ENCODE data around the gene BPTF. TPM values are rescaled to one million over a fixed set of nuclear protein-coding genes. Genes with fewer than 3 reads are reported as not detected.
A peak's percentile ranks its signal among the peaks of the same experiment; 100 is the strongest.
"Not testable (repeated sequence)": the region's sequence is repeated elsewhere in the genome, so short reads cannot be mapped to it uniquely, and the experiment has no call there.

Gene BPTF
- total RNA-seq, 1 donor, result 90.0 TPM

DNA sequence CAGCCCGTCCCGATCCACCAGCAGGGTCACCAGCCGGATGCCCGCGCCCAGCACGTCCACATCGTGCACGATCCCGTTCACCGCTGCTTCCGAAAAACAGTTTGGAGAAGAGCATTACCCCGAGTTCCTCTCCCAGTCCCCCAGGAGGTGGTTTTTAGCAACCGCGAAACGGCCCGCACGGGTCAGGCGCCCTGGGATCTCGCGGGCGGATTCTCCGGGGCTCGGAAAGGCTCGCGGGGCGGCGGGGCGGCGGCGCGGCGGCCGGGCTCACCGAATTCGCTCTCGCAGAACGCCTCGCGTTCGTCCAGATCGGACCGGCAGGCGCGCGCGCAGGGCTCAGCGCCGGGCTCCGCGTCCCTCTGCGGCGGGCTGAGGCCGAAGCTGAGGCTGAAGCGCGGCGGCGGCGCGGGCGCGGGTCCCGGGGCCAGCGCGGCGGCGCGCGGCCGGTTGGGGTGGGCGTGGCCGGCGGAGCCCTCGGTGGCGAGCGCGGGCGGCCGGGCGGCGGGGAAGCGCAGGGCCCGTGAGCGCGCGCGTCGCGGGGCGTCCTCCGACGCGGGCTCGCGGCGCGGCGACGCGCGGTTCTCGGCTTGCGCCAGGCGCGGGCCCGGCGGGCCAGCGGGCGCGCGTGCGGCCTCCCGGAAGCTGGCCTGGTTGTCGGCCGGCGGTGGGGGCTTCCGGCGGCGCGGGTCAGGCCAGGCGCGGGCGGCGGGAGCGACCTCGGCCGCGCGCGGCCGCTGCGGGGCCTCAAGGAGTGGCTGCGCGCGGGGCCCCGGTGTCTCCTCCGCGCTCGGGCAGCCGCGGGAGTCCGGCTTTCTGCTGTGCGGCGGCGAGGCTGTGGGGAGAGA is 168.1 kb downstream of the BPTF start:
- Histone ChIP-seq H3K27me3 (ENCODE audit: insufficient read depth, low read length) (peaks cover 7% of the 10 kb centered on the region), H3K4me1 (ENCODE audit: insufficient read depth, low read length) (peaks cover 41% of the 10 kb centered on the region), H3K4me3 (ENCODE audit: low read length) (peak overlapping the region; percentile 65), H3K9me3 (ENCODE audit: low read depth, low read length) (no peaks in the 10 kb centered on the region)

DNA sequence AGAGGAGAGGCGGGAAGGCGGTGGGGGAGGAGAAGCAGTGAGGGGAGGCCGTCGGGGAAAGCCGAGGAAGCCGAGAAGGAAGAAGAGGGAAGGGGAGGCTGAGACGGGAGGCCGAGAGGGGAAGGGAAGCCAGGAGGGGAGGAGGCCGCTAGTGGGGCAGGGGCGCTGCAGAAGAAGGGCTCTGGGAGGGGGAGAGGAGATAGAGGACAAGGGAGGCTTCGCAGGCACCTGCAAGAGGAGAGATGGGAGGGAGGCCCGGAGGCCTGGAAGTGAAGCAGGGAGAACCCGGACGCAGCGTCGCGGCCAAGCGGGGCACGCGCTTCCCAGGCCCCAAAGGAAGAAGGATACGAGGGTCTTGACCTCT is 168.7 kb downstream of the BPTF start:
- Histone ChIP-seq H3K4me3 (ENCODE audit: low read length) (peak overlapping the region; percentile 54), H3K27me3 (ENCODE audit: insufficient read depth, low read length) (peaks cover 7% of the 10 kb centered on the region), H3K4me1 (ENCODE audit: insufficient read depth, low read length) (peaks cover 41% of the 10 kb centered on the region)

DNA sequence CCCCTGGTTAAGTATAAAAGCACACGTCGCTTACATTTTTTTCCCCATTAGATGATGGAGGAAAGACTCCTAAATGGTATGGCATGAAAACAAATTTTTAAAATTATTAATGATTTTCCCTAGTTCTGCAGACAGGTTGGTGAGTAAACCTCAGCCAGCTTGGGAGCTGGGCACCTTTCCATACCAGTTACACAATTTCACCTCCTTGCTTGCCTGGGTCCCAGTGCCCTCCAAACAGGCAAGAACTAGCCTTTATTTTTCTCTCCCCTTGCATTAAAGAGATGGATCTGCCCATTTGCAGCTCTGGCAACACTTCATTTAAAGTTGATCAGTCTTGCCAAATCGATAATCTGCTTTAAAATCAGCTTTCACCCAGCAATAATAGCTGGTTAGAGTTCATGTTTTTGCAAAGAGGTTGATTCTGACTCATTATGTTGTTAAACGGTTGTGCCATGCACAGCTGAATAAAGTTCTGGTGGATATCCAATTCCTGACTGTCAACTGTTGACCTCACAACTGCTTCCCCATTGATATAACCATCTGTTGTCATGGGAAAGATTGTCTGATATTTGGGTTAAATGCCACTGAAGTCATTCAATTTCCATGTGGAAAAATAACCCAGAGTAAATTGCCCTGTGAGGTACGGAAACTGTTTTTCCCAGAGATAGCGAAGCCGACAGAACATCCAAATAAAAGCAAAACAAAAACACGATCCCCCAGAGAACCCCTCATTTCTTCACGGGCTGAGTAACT is 169.7 kb downstream of the BPTF start:
- no peaks in the 10 kb centered on the region for H3K9me3 ChIP-seq (ENCODE audit: low read depth, low read length)
- H3K27me3 ChIP-seq (ENCODE audit: insufficient read depth, low read length), result peaks cover 7% of the 10 kb centered on the region
- H3K4me1 ChIP-seq (ENCODE audit: insufficient read depth, low read length), result peaks cover 41% of the 10 kb centered on the region
- peak overlapping the region; percentile 34 for H3K4me3 ChIP-seq (ENCODE audit: low read length)

More for the DNA sequence above, 168.7 kb downstream of the BPTF start:
- no peaks in the 10 kb centered on the region for H3K9me3 ChIP-seq (ENCODE audit: low read depth, low read length)

DNA sequence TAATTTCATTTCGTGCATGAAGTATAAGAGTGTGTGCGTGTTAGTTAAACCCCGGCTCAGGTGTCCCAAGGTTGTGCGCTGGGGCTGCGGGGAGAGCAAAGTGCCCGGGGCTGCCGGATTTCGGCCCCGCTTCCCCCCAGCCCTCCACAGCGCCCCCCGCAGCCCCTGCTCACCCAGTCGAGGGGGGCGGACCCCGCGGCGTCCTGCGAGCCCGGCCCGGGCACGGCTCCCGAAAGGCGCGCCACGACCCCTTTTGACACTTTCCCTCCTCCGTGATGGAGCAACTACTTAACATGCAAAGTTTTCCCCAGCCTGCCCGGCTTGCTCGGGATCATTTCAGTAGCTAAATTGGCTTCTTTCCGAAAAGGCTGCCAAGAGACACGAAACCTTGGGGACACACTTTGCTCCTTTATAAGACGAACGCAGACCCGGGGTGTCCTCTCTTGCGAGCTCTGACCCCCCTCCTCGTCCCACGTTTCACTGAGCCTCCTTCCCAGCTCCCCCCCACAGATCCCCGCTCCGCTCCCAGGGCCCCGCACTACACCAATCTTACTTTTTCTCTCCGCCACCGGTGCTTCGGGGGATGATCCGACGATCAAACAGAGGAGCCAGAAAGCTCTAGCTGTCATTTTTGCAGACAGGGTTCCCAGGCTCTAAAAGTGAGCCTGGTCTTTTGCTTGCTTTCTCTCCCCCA is 170.4 kb downstream of the BPTF start:
- H3K4me3 ChIP-seq (ENCODE audit: low read length), result peak overlapping the region; percentile 34
- H3K4me1 ChIP-seq (ENCODE audit: insufficient read depth, low read length), result peaks cover 41% of the 10 kb centered on the region
- H3K27me3 ChIP-seq (ENCODE audit: insufficient read depth, low read length), result peaks cover 7% of the 10 kb centered on the region
- no peaks in the 10 kb centered on the region for H3K9me3 ChIP-seq (ENCODE audit: low read depth, low read length)

DNA sequence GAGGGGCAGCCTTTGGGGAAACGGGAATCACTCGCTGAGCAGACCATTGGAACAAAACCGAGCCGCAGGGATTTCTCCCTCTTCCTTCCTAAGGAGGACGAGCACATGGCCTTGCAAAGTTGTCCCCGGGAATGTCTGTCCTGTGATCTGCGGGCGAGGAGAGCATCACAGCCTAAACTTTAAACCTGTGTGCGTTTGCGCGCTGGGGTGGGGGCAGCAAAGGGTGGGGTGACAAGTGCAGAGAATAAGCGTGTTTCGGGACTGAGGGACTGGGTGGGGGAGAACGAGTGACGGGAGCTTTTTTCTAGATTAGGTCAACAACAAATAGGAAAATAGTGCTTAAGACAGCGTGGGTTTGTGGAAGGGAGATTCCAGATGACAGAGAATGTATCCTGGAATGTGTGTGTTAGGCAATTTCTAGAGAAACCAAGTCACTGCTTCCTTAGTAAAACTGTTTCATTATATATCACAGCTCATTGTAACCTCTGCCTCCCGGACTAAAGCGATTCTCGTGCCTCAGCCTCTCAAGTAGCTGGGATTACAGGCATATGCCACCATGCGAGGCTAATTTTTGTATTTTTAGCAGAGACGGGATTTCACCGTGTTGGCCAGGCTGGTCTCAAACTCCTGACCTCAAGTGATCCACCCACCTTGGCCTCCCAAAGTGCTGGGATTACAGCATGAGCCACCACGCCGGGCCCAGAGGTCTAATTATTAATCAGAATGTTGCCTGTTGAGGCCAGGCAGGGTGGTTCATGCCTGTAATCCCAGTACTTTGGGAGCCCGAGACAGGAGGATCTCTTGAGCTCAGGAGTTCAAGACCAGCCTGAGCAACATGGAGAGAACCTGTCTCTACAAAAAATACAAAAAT is 171.2 kb downstream of the BPTF start, which contains the start of gene C17orf58:
Gene C17orf58, minus strand, starts transcription at position 169 of the 871 bp plus-strand sequence. CDS start 271 bp downstream, outside the sequence.
- H3K9me3 ChIP-seq (ENCODE audit: low read depth, low read length); H3K27me3 ChIP-seq (ENCODE audit: insufficient read depth, low read length): not testable (repeated sequence)
- H3K4me1 ChIP-seq (ENCODE audit: insufficient read depth, low read length), result peaks cover 41% of the 10 kb centered on the region
- peak within 1 kb of the TSS; percentile 34 for H3K4me3 ChIP-seq (ENCODE audit: low read length)

DNA sequence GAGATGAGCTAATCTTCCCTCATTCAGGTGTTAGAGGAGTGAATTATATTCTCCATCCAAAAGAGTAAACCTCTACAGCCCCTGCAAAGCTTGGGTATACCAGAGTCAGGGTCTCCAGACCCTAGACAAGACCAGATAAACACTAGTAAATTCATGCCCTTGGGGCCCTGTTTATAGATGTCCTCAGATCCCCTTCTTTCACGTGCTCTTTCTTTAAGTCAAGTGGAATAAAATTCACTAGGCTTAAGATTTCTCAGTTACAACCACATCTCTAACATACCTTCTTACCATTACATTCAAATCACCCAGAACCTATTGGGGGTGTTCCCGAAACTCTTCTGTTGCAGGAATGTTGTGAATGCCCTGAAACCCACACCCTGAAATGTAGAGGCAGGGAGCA is 173.2 kb downstream of the BPTF start:
- Histone ChIP-seq H3K27me3 (ENCODE audit: insufficient read depth, low read length) (peaks cover 7% of the 10 kb centered on the region), H3K9me3 (ENCODE audit: low read depth, low read length) (no peaks in the 10 kb centered on the region), H3K4me1 (ENCODE audit: insufficient read depth, low read length) (peaks cover 30% of the 10 kb centered on the region), H3K4me3 (ENCODE audit: low read length) (no peak overlapping the region)

DNA sequence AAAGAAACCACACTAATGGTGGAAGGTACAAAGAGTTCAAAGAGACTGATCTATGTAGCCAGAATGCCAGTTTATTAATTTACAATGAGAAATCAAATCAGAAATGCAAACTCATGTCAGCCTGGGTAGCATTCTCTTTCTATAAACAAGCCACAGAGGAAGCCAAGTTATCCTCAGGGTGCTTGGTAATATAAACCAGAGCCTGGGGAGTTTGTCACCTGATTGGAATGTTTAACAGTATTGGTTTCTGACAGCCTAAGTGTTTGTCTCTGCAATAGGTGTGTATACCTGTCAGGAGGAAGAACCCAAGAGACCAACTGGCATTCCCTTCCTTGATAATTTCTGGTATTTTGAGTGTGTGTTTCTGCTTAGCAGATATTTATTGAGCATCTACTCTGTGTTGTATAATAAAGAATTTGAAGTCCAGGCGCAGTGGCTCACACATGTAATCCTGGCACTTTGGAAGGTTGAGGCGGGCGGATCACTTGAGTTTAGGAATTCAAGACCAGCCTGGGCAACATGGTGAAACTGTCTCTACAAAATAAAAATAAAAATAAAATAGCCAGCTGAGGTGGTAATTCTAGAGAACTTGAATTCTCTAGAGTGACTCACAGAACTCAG is 174.1 kb downstream of the BPTF start:
- Histone ChIP-seq H3K4me3 (ENCODE audit: low read length) (no peak overlapping the region), H3K4me1 (ENCODE audit: insufficient read depth, low read length) (peaks cover 25% of the 10 kb centered on the region), H3K9me3 (ENCODE audit: low read depth, low read length) (no peaks in the 10 kb centered on the region), H3K27me3 (ENCODE audit: insufficient read depth, low read length) (peaks cover 7% of the 10 kb centered on the region)

DNA sequence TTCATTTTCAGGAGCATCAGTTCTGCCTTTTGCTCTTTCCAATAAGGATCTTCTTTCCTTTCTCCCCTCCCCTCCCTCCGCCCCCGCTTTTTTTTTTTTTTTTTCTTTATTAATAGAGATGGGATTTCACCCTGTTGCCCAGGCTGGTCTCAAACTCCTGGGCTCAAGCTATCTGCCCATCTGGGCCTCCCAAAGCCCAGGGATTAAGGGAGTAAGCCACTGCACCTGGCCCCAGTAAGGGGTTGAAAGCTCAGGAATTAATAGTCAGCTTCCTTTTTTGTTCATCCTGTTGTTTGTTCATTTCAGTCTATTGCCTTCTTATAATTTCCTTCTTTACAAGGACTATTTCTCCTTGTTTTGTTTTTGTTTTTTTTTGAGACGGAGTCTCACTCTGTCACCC is 178.9 kb downstream of the BPTF start:
- H3K4me1 ChIP-seq (ENCODE audit: insufficient read depth, low read length), result no peaks in the 10 kb centered on the region
- H3K9me3 ChIP-seq (ENCODE audit: low read depth, low read length), result no peaks in the 10 kb centered on the region
- H3K4me3 ChIP-seq (ENCODE audit: low read length), result no peak overlapping the region
- H3K27me3 ChIP-seq (ENCODE audit: insufficient read depth, low read length), result no peaks in the 10 kb centered on the region

DNA sequence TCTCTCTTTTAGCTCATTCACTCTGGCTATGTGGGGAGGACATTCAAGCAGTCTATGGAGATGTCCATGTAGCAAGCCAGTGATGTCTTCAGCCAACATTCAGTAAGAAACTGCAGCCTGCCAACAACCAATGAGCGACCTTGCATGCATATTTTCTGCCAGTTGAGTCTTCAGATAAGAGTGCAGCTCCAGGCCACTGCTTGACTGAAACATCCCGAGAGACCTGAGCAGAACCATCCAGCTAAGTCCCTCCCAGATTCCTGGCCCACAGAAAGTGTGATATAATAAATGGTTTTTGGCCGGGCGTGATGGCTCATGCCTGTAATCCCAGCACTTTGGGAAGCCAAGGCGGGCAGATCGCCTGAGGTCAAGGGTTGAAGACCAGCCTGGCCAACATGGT is 181.5 kb downstream of the BPTF start:
- H3K9me3 ChIP-seq (ENCODE audit: low read depth, low read length), result no peaks in the 10 kb centered on the region
- H3K4me1 ChIP-seq (ENCODE audit: insufficient read depth, low read length), result peaks cover 5% of the 10 kb centered on the region
- H3K27me3 ChIP-seq (ENCODE audit: insufficient read depth, low read length), result no peaks in the 10 kb centered on the region
- no peak overlapping the region for H3K4me3 ChIP-seq (ENCODE audit: low read length)

DNA sequence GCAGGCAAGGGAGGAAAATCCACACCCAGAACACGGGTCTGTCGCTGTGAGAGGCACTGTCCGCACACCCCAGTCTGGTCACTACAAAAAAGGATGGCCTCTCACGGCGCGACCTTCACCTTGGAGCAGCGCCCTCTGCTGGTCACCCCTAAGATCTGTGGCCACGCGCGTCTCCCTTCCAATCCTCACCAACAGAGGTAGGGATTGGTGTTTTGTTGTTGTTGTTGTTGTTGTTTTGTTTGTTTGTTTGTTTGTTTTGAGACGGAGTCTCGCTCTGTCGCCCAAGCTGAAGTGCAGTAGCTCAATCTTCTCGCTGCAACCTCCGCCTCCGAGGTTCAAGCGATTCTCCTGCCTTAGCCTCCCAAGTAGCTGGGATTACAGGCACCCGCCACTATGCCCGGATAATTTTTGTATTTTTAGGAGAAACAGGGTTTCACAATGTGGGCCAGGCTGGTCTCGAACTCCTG is 185.9 kb downstream of the BPTF start:
- Histone ChIP-seq H3K4me3 (ENCODE audit: low read length) (no peak overlapping the region), H3K4me1 (ENCODE audit: insufficient read depth, low read length) (peaks cover 5% of the 10 kb centered on the region), H3K27me3 (ENCODE audit: insufficient read depth, low read length) (no peaks in the 10 kb centered on the region), H3K9me3 (ENCODE audit: low read depth, low read length) (no peaks in the 10 kb centered on the region)

DNA sequence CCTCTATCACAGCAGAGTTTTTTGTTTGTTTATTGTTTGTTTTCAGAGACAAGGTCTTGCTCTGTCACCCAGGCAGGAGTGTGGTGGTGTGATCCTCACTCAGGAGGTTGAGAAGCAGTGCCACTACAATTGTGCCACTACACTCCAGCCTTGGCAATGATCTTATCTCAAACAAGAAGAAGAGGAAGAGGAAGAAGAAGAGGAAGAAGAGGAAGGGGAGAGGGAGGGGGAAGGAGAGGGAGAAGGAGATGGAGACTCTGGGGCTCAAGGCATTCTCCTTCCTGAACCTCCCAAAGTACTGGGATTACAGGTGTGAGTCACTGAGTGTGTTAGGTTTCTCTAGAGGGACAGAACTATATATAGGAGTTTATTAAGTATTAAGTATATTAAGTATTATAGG is 188.1 kb downstream of the BPTF start:
- Histone ChIP-seq H3K4me3 (ENCODE audit: low read length) (no peak overlapping the region), H3K4me1 (ENCODE audit: insufficient read depth, low read length) (peaks cover 5% of the 10 kb centered on the region), H3K9me3 (ENCODE audit: low read depth, low read length) (no peaks in the 10 kb centered on the region), H3K27me3 (ENCODE audit: insufficient read depth, low read length) (no peaks in the 10 kb centered on the region)

DNA sequence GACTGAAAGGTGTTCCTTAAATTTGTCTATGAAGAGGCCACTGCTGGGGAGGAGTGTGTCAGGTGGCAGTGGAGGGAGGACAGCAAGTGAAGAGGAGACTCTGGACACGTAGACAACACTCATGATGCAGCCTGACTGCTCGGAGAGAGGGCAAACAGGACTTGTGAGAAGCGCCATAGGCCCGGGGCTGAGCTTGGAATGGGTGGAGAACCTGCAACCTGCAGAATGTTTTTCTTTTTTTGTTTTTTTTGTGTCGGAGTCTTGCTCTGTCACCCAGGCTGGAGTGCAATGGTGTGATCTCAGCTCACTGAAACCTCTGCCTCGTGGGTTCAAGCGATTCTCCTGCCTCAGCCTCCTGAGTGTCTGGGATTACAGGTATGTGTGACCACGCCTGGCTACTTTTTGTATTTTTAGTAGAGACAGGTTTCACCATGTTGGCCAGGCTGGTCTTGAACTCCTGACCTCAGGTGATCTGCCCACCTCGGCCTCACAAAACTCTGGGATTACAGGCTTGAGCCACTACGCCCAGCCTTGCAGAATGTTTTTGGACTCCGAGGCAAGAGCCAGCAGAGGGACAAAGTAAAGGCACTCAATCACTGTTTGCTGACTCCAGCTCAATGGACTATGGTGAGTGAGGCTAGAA is 189.9 kb downstream of the BPTF start:
- peaks cover 13% of the 10 kb centered on the region for H3K4me1 ChIP-seq (ENCODE audit: insufficient read depth, low read length)
- H3K27me3 ChIP-seq (ENCODE audit: insufficient read depth, low read length), result no peaks in the 10 kb centered on the region
- no peak overlapping the region for H3K4me3 ChIP-seq (ENCODE audit: low read length)
- H3K9me3 ChIP-seq (ENCODE audit: low read depth, low read length), result no peaks in the 10 kb centered on the region

DNA sequence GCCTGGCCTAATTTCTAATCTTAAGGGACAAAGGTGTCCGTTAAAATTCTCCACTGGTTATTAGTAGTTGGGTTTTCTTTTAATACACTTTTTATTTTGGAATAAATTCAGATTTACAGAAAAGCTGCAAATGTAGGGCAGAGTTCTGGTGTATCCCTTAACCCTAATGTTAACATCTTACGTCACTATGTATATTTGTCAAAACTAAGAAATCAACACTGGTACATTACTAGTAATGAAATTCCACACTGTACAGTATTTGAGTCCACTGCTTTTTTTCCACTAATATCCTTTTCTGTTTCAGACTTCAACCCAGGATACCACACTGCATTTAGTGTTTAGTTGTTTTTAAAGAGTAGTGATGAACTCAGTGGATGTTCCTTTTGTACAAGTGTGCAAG is 191.5 kb downstream of the BPTF start:
- Histone ChIP-seq H3K27me3 (ENCODE audit: insufficient read depth, low read length) (no peaks in the 10 kb centered on the region), H3K4me1 (ENCODE audit: insufficient read depth, low read length) (peaks cover 14% of the 10 kb centered on the region), H3K9me3 (ENCODE audit: low read depth, low read length) (no peaks in the 10 kb centered on the region), H3K4me3 (ENCODE audit: low read length) (no peak overlapping the region)
